Vagina (tissue), 2 donors: ENCODE measurements around the gene CKAP2L.

Experiments used
- CTCF ChIP-seq, 3 experiments: fragments of 450-650 bp in 2 of 3; fragments of 200-600 bp in 1 of 3; sonication (generic) in 1 of 3; IDR thresholded peaks; one replicate each; pipeline ENCODE4 v1.5.1; 2017 to 2019; ENCODE audit warnings: antibody characterized with exemption in 3 of 3, mild to moderate bottlenecking in 2 of 3, moderate library complexity in 2 of 3
- POLR2A ChIP-seq, 2 donors: fragments of 450-650 bp; IDR thresholded peaks; one replicate each; pipeline ENCODE4 v1.6.1; 2017; ENCODE audit warnings: antibody characterized with exemption in 2 of 2, mild to moderate bottlenecking in 2 of 2, moderate library complexity in 2 of 2

- no peak for TF ChIP-seq CTCF (IDR thresholded peaks at IDR 0.05)
- no peak for TF ChIP-seq POLR2A (IDR thresholded peaks at IDR 0.05)
Measured at GRCh38 chr2:112783187-112783714, 18.8 kb upstream of the CKAP2L start.
